Choroid plexus epithelial cell (primary cell): ENCODE results near the gene MOB4.

Experiments used
- DNase-seq: peaks from one replicate; pipeline ENCODE4 v3.0.0-alpha.2; 2010; ENCODE audit warnings: low read depth
- H3K4me3 ChIP-seq: 2 replicates; pipeline ENCODE4 v1.5.1; 2011; ENCODE audit warnings: low read depth, mild to moderate bottlenecking, control low read depth, low read length, moderate library complexity
- CTCF ChIP-seq: conservative IDR thresholded peaks from 2 replicates; pipeline ENCODE4 v1.5.1; 2011; ENCODE audit warnings: low read depth, mild to moderate bottlenecking, control low read depth, inconsistent platforms, low read length, moderate library complexity

MOB4 gene

GRCh38 chr2:197514754-197515153, 1.1 kb upstream of the MOB4 start:
- no peak overlapping the region for H3K4me3 ChIP-seq
- TF ChIP-seq CTCF, result no peak
- no peak for DNase-seq

GRCh38 chr2:197515315-197515738, 539 bp upstream of the MOB4 start:
- TF ChIP-seq CTCF, result no peak
- no peak for DNase-seq
- peak overlapping the region; percentile 98 for H3K4me3 ChIP-seq

GRCh38 chr2:197516393-197516761, 511 bp downstream of the MOB4 start:
- peak overlapping the region; percentile 98 for H3K4me3 ChIP-seq
- TF ChIP-seq CTCF, result no peak
- peak; percentile 45 for DNase-seq

GRCh38 chr2:197517150-197517549, 1.3 kb downstream of the MOB4 start:
- no peak for TF ChIP-seq CTCF
- H3K4me3 ChIP-seq, result peak overlapping the region; percentile 98
- DNase-seq, result no peak

- peak; percentile 61 for DNase-seq
- no peak for TF ChIP-seq CTCF
- H3K4me3 ChIP-seq, result no peak overlapping the region
These were observed 22.5 kb downstream of the MOB4 start for GRCh38 chr2:197538412-197538811.

GRCh38 chr2:197539734-197540133, 23.9 kb downstream of the MOB4 start:
- H3K4me3 ChIP-seq, result no peak overlapping the region
- DNase-seq, result no peak
- no peak for TF ChIP-seq CTCF

- TF ChIP-seq CTCF, result no peak
These were observed 27.3 kb downstream of the MOB4 start for GRCh38 chr2:197543206-197543605.

More at GRCh38 chr2:197543206-197543605, 27.3 kb downstream of the MOB4 start:
- DNase-seq, result no peak
- H3K4me3 ChIP-seq, result no peak overlapping the region
